A204.1 (cell line): ENCODE results near the gene PIK3R4.

Experiments
- FAIRE-seq: peaks from 2 replicates; lab custom pipeline; 2012; peaks lifted over from hg19 to GRCh38; lab: Jason Lieb, UNC

Gene PIK3R4

DNA sequence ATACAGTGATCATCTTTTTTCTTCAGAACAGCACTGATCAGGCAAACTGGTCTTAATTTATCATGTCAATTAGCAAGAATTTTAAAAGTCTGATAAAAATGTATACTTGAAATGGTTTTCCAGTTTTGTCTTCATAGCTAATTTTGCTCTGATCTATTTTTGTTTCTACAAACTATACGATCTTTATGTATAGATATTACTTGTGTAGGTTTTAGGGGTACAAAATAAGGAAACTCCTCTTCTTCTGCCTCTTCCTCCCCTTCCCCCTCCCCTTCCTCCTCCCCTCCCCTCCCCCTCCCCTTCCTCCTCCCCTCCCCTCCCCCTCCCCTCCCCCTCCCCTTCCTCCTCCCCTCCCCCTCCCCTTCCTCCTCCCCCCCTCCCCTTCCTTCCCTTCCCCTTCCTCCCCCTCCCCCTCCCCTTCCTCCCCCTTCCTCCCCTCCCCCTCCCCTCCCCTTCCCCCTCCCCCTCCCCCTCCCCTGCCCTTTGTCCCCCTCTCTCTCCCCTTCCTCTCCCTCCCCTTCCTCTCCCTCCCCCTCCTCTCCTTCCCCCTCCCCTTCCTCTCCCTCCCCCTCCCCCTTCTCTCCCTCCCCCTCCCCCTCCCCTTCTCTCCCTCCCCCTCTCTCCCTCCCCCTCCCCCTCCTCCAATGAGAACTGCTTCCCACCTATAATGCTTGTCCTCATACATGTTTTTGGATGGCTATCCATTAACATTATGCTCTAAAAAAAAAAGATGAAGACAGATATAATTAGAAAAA lies 110.0 kb downstream of the PIK3R4 start:
- FAIRE-seq: no peak

DNA sequence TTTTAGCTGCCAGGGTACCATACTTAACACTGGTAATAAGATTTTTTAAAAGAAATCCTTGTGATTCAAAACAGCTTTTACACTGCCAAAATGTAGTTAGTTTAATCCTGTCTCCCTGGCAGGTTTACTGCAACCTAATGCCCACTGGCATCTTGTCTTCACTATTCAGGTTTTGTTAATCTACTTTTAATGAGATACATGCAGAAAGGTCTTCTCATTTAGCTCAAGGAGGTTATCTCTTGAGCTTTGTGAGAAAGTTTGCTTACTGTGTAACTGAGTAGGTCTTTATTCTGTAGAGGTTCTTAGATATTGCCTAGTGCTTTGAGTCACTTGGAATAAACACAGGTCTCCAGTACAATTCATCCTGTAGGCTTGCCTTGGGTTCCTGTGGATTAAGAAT lies 110.7 kb downstream of the PIK3R4 start:
- no peak for FAIRE-seq

DNA sequence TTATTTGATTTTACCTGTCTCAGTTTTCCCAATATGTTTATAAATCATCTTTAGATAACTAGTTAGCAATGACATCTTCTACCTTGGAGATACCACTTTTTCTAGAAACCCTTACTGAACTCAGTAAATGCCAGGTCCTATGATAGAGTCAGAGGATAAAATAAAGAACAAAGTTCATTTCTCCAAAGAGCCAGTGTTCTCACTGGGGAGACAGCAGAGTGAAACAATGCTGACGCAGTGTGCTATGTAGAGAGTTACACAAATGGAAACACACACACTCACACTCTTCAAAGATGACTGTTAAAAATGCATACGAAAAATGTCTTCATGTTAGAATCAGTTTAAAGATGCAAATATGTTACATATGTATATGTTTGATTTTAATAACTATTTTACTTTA lies 111.3 kb downstream of the PIK3R4 start:
- no peak for FAIRE-seq
